Sigmoid colon (tissue), 3 donors: ENCODE measurements around the gene FAM161A.

Experiments
- CTCF ChIP-seq, 4 experiments: fragments of 450-650 bp in 3 of 4; fragments of 200-600 bp in 1 of 4; IDR thresholded peaks; one replicate each; pipeline ENCODE4 v1.5.1; 2016 to 2019; ENCODE audit warnings: antibody characterized with exemption in 4 of 4, mild to moderate bottlenecking in 3 of 4, moderate library complexity in 2 of 4
- POLR2A ChIP-seq, 2 donors: fragments of 450-650 bp; IDR thresholded peaks; one replicate each; pipeline ENCODE4 v1.6.1; 2016; ENCODE audit warnings: antibody characterized with exemption in 2 of 2, mild to moderate bottlenecking in 2 of 2, moderate library complexity in 2 of 2

- TF ChIP-seq POLR2A (IDR thresholded peaks at IDR 0.05): no peak
- no peak for TF ChIP-seq CTCF (IDR thresholded peaks at IDR 0.05)
Measured at GRCh38 chr2:61792355-61792890, 61.4 kb downstream of the FAM161A start.
